ENCODE data around the gene RRAS2.
A peak's percentile ranks its signal among the peaks of the same experiment; 100 is the strongest.
"Not testable (repeated sequence)": the region's sequence is repeated elsewhere in the genome, so short reads cannot be mapped to it uniquely, and the experiment has no call there.

The RRAS2 gene

GRCh38 chr11:14258221-14258935, 100.6 kb downstream of the RRAS2 start:
- Mint-ChIP-seq H3K27ac (peak overlapping the region in 1 of 3 experiments; percentile 24), H3K27me3 (ENCODE audit: low read depth) (no peaks in the 10 kb centered on the region), H3K36me3 (ENCODE audit: low read depth) (peaks cover 26% of the 10 kb centered on the region), H3K4me3 (no peak overlapping the region), H3K9me3 (no peaks in the 10 kb centered on the region), H3K4me1 (peaks cover 46% of the 10 kb centered on the region)
- TF ChIP-seq CTCF (IDR thresholded peaks at IDR 0.05; ENCODE audit: unreplicated experiment in 3 of 3) = no peak

GRCh38 chr11:14255238-14255534, 103.8 kb downstream of the RRAS2 start:
- H3K36me3 Mint-ChIP-seq (ENCODE audit: low read depth) = peaks cover 15% of the 10 kb centered on the region
- no peak for TF ChIP-seq CTCF (IDR thresholded peaks at IDR 0.05; ENCODE audit: unreplicated experiment in 3 of 3)
- H3K27me3 Mint-ChIP-seq (ENCODE audit: low read depth) = peaks cover 4% of the 10 kb centered on the region
- H3K4me3 Mint-ChIP-seq = no peak overlapping the region
- H3K27ac Mint-ChIP-seq = peak overlapping the region in 2 of 3 experiments; percentile 54 to 89
- H3K9me3 Mint-ChIP-seq = no peaks in the 10 kb centered on the region
- peaks cover 50% of the 10 kb centered on the region for H3K4me1 Mint-ChIP-seq

GRCh38 chr11:14254533-14255237, 104.3 kb downstream of the RRAS2 start:
- Mint-ChIP-seq H3K27me3 (ENCODE audit: low read depth) (peaks cover 4% of the 10 kb centered on the region), H3K9me3 (no peaks in the 10 kb centered on the region), H3K27ac (peak overlapping the region in 2 of 3 experiments; percentile 83 to 89), H3K4me1 (peaks cover 50% of the 10 kb centered on the region), H3K4me3 (peak overlapping the region in 1 of 3 experiments; percentile 15), H3K36me3 (ENCODE audit: low read depth) (peaks cover 15% of the 10 kb centered on the region)
- TF ChIP-seq CTCF (IDR thresholded peaks at IDR 0.05; ENCODE audit: unreplicated experiment in 3 of 3) = no peak

GRCh38 chr11:14253840-14254239, 105.1 kb downstream of the RRAS2 start:
- no peak for TF ChIP-seq CTCF (IDR thresholded peaks at IDR 0.05; ENCODE audit: unreplicated experiment in 3 of 3)
- Mint-ChIP-seq H3K27ac (peak overlapping the region; percentile 37 to 89 (median 83)), H3K9me3 (no peaks in the 10 kb centered on the region), H3K4me3 (peak overlapping the region in 1 of 3 experiments; percentile 6), H3K36me3 (ENCODE audit: low read depth) (peaks cover 15% of the 10 kb centered on the region), H3K27me3 (ENCODE audit: low read depth) (peaks cover 4% of the 10 kb centered on the region), H3K4me1 (peaks cover 55% of the 10 kb centered on the region)

- TF ChIP-seq CTCF (IDR thresholded peaks at IDR 0.05; ENCODE audit: unreplicated experiment in 3 of 3) = no peak
- Mint-ChIP-seq H3K36me3 (ENCODE audit: low read depth) (peaks cover 13% of the 10 kb centered on the region), H3K4me1 (peaks cover 56% of the 10 kb centered on the region), H3K9me3 (no peaks in the 10 kb centered on the region), H3K27me3 (ENCODE audit: low read depth) (peaks cover 4% of the 10 kb centered on the region), H3K27ac (peak overlapping the region; percentile 37 to 89 (median 83)), H3K4me3 (peak overlapping the region in 1 of 3 experiments; percentile 6)
These were observed 105.6 kb downstream of the RRAS2 start for GRCh38 chr11:14253421-14253820.

- not testable (repeated sequence) for H3K9me3 Mint-ChIP-seq; H3K4me3 Mint-ChIP-seq; H3K36me3 Mint-ChIP-seq (ENCODE audit: low read depth); H3K27ac Mint-ChIP-seq
- Mint-ChIP-seq H3K27me3 (ENCODE audit: low read depth) (peaks cover 10% of the 10 kb centered on the region), H3K4me1 (peaks cover 59% of the 10 kb centered on the region)
These were observed 106.5 kb downstream of the RRAS2 start for GRCh38 chr11:14252501-14252900.

All from nephron (organoid).